HEK293T (cell line): ENCODE results near the gene CIROP.
"Not testable (repeated sequence)": the region's sequence is repeated elsewhere in the genome, so short reads cannot be mapped to it uniquely, and the experiment has no call there.

ENCODE experiments used
- CTCF ChIA-PET: fragments of 350-600 bp; formaldehyde crosslinking; extraction: SDS; loops from one replicate; lab custom pipeline; 2021; ENCODE audit warnings: antibody characterized with exemption, inconsistent platforms; lab: Yijun Ruan, JAX
- POLR2A ChIA-PET: fragments of 350-600 bp; formaldehyde crosslinking; extraction: SDS; loops from one replicate; lab custom pipeline; 2020; ENCODE audit warnings: antibody characterized with exemption, inconsistent platforms; lab: Yijun Ruan, JAX
- DNase-seq: peaks from one replicate; pipeline ENCODE4 v3.0.0; 2012; ENCODE audit warnings: mixed read lengths; ENCODE audit errors: extremely low spot score
- ARNT ChIP-seq: fragments of 450-650 bp; IDR thresholded peaks from 2 replicates; pipeline ENCODE4 v1.6.1; 2017; ENCODE audit warnings: mild to moderate bottlenecking
- BHLHE40 ChIP-seq: fragments of 450-650 bp; IDR thresholded peaks from 2 replicates; pipeline ENCODE4 v1.6.1; 2016; ENCODE audit warnings: mild to moderate bottlenecking, moderate library complexity, borderline replicate concordance
- CTBP1 ChIP-seq: fragments of 450-650 bp; IDR thresholded peaks from 2 replicates; pipeline ENCODE4 v1.6.1; 2016; ENCODE audit warnings: borderline replicate concordance
- ELF4 ChIP-seq: fragments of 450-650 bp; IDR thresholded peaks from 2 replicates; pipeline ENCODE4 v1.6.1; 2017; ENCODE audit warnings: antibody characterized with exemption
- FOXA1 ChIP-seq: fragments of 450-650 bp; IDR thresholded peaks from 2 replicates; pipeline ENCODE4 v1.6.1; 2016; ENCODE audit warnings: mild to moderate bottlenecking
- FOXK2 ChIP-seq: fragments of 450-650 bp; IDR thresholded peaks from 2 replicates; pipeline ENCODE4 v1.6.1; 2016; ENCODE audit warnings: mild to moderate bottlenecking
- FOXM1 ChIP-seq: fragments of 450-650 bp; IDR thresholded peaks from 2 replicates; pipeline ENCODE4 v1.6.1; 2017; ENCODE audit warnings: mild to moderate bottlenecking, borderline replicate concordance
- HDGF ChIP-seq: fragments of 450-650 bp; IDR thresholded peaks from 2 replicates; pipeline ENCODE4 v1.6.1; 2017; ENCODE audit warnings: antibody characterized with exemption, borderline replicate concordance
- L3MBTL2 ChIP-seq: fragments of 450-650 bp; conservative IDR thresholded peaks from 2 replicates; pipeline ENCODE4 v1.6.1; 2016; ENCODE audit warnings: mild to moderate bottlenecking
- LEF1 ChIP-seq: fragments of 450-650 bp; IDR thresholded peaks from 2 replicates; pipeline ENCODE4 v1.6.1; 2017; ENCODE audit warnings: mild to moderate bottlenecking, borderline replicate concordance
- NFRKB ChIP-seq: fragments of 450-650 bp; IDR thresholded peaks from 2 replicates; pipeline ENCODE4 v1.6.1; 2016; ENCODE audit warnings: mild to moderate bottlenecking, moderate library complexity
- SP1 ChIP-seq: fragments of 450-650 bp; IDR thresholded peaks from 2 replicates; pipeline ENCODE4 v1.6.1; 2017
- SUZ12 ChIP-seq: fragments of 450-650 bp; IDR thresholded peaks from 2 replicates; pipeline ENCODE4 v1.6.1; 2016; ENCODE audit warnings: mild to moderate bottlenecking
- TARDBP ChIP-seq: fragments of 450-650 bp; IDR thresholded peaks from 2 replicates; pipeline ENCODE4 v1.6.1; 2016
- ZNF384 ChIP-seq: fragments of 450-650 bp; IDR thresholded peaks from 2 replicates; pipeline ENCODE4 v1.6.1; 2016
- TF ChIP-seq, protein P1 (sequence below): fragments of 450-650 bp; IDR thresholded peaks from 2 replicates; pipeline ENCODE4 v1.6.1; 2016

The CIROP gene

GRCh38 chr14:23109769-23110168, 5.0 kb upstream of the CIROP start:
- TF ChIP-seq FOXM1 (no peak), CTBP1 (no peak), FOXK2 (no peak), BHLHE40 (no peak), SUZ12 (no peak), LEF1 (no peak), ZNF384 (no peak), NFRKB (no peak), SP1 (no peak), TARDBP (no peak), FOXA1 (no peak), ELF4 (no peak), L3MBTL2 (no peak), ARNT (no peak)
- TF ChIP-seq, protein P1, sequence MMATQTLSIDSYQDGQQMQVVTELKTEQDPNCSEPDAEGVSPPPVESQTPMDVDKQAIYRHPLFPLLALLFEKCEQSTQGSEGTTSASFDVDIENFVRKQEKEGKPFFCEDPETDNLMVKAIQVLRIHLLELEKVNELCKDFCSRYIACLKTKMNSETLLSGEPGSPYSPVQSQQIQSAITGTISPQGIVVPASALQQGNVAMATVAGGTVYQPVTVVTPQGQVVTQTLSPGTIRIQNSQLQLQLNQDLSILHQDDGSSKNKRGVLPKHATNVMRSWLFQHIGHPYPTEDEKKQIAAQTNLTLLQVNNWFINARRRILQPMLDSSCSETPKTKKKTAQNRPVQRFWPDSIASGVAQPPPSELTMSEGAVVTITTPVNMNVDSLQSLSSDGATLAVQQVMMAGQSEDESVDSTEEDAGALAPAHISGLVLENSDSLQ: no peak
- no peak for DNase-seq
- CTCF ChIA-PET: interaction anchor here (0.6 to 5.5 kb wide), 6 partner anchors 11 to 76 kb away, joined by 3 to 32 read pairs (median 6); partner anchors contain the start of genes ACIN1 and C14orf119
- POLR2A ChIA-PET: interaction anchor here (1.5 to 3.3 kb wide), 3 partner anchors 12 to 37 kb away, joined by 6 to 28 read pairs (median 8); partner anchors contain the start of genes ACIN1 and C14orf119

DNA sequence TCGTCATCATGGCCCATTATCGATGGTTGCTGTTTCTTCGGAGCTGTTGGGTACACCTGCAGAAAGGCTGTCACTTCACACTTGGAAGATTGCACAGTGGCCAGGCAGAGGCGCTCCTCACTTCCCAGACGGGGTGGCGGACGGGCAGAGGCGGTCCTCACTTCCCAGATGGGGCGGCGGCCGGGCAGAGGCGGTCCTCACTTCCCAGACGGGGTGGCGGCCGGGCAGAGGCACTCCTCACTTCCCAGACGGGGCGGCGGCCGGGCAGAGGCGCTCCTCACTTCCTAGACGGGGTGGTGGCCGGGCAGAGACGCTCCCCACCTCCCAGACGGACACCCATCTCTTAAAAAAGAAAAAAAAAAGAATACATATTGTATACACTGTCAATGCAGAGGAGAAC, 3.4 kb upstream of the CIROP start:
- ChIA-PET CTCF (interaction anchor here (1.0 to 5.5 kb wide), 4 partner anchors 13 to 122 kb away, joined by 3 to 32 read pairs (median 7); no protein-coding TSS in a partner anchor), POLR2A (interaction anchor here (1.3 to 3.3 kb wide), 2 partner anchors 13 to 40 kb away, joined by 5 to 28 read pairs; partner anchors contain the start of genes ACIN1 and C14orf119)
- not testable (repeated sequence) for DNase-seq

- DNase-seq, CTCF ChIA-PET, POLR2A ChIA-PET: not testable (repeated sequence)
These were observed 2.8 kb upstream of the CIROP start for GRCh38 chr14:23107620-23108019.

DNA sequence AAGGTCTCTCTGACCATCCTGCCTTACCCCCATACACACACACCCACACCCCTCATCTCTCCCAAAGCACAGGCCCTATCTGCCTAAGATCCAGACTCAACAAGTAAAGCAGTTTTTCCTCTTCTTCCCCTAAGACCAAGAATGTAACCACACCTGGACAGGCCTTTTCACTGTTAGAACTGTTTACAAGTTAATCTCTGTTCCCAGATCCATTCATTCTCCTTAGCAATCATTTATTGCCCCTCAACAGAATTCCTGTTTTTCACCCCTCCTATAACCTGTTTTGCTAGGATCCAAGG, 1.9 kb upstream of the CIROP start:
- TF ChIP-seq CTBP1 (no peak), SP1 (no peak), L3MBTL2 (no peak), ELF4 (no peak), BHLHE40 (no peak), FOXA1 (no peak), NFRKB (no peak), HDGF (no peak), LEF1 (no peak)
- ChIA-PET CTCF (interaction anchor here (0.5 to 1.2 kb wide), 3 partner anchors 10 to 30 kb away, joined by 5 to 6 read pairs (median 5); no protein-coding TSS in a partner anchor), POLR2A (interaction anchor here (1.2 to 4.1 kb wide), 2 partner anchors 12 to 100 kb away, joined by 3 to 28 read pairs; partner anchors contain the start of genes ACIN1 and C14orf119)
- no peak for DNase-seq

DNA sequence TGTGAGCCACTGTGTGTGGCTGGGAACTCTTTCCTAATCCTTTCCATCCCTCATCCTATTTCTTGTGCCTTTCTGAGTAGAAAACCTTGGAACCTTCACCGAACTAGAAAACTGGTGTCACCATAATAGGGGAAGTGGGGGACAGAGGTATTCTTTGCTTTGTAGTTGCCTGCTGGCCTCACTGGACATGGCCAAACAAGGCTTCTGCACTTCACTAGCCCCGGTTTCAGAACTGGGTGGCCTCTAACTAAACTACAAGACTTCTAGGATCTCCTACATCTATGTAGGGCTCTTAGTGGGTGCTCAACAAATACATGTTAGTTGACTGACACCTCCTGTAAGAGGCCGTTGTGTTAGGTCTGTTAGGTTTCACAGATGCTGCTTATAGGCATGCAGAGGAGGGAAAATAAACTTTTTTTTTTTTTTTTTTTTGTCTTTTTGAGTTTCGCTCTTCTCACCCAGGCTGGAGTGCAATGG, 597 bp upstream of the CIROP start:
- TF ChIP-seq L3MBTL2 (no peak), NFRKB (no peak), LEF1 (no peak), ELF4 (no peak), SUZ12 (no peak), ARNT (no peak), ZNF384 (no peak), TARDBP (no peak), FOXK2 (no peak), CTBP1 (no peak), BHLHE40 (no peak), FOXM1 (no peak), FOXA1 (no peak), SP1 (no peak), HDGF (no peak)
- TF ChIP-seq, protein P1: no peak
- ChIA-PET POLR2A (interaction anchor here (4.1 kb wide), 1 partner anchor 10 kb away, joined by 28 read pairs; the partner anchor contains the start of genes ACIN1 and C14orf119), CTCF (interaction anchor here (1.5 kb wide), 1 partner anchor 36 kb away, joined by 8 read pairs; no protein-coding TSS in a partner anchor)
- no peak for DNase-seq

DNA sequence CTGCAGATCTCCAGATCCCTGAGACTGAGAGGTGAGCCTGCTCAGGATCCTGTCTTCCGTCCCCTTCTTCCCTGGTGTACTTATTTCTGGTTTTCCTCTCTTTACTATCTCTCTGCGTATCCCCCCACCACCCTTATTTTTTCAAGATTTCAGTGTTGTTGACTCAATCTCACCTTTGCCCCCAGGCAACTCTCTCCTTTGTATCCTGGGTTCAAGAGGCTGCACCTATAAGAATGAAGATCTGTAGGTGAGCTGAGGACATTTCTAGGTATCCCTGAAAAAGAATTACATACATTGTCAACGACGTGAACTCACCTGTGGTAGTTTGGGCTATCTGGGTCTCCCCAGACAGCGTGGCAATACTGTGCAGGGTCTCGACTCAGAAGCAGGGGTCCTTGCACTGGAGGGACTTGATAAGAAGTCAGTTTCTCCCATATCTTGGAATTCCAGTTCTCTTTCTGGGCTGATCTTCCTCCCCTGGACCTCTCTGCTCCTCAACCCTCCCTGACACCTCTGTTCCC, 659 bp downstream of the CIROP start:
- DNase-seq: no peak
- TF ChIP-seq FOXA1 (no peak), CTBP1 (no peak), ELF4 (no peak), NFRKB (no peak), BHLHE40 (no peak)
- ChIA-PET POLR2A (interaction anchor here (4.1 kb wide), 1 partner anchor 9 kb away, joined by 28 read pairs; the partner anchor contains the start of genes ACIN1 and C14orf119), CTCF (interaction anchor here (0.9 to 1.5 kb wide), 2 partner anchors 9 to 35 kb away, joined by 3 to 8 read pairs; partner anchors contain the start of gene ACIN1)

- TF ChIP-seq ARNT: no peak
- TF ChIP-seq FOXM1: no peak
- no peak for TF ChIP-seq FOXK2
- no peak for TF ChIP-seq HDGF
- ChIA-PET POLR2A (interaction anchor here (4.1 kb wide), 1 partner anchor 9 kb away, joined by 28 read pairs; the partner anchor contains the start of genes ACIN1 and C14orf119), CTCF (interaction anchor here (0.8 to 1.5 kb wide), 3 partner anchors 9 to 83 kb away, joined by 3 to 8 read pairs (median 3); partner anchors contain the start of gene ACIN1)
- no peak for DNase-seq
These were observed 1.2 kb downstream of the CIROP start for GRCh38 chr14:23103581-23103980.
